Mesenchymal stem cell (in vitro differentiated cells and primary cell): ENCODE measurements around the gene SUPV3L1.
A peak's percentile ranks its signal among the peaks of the same experiment; 100 is the strongest.

Experiments used
- DNase-seq: peaks from one replicate; pipeline ENCODE4 v3.0.0-alpha.2; 2013
- H2AFZ ChIP-seq: one replicate; pipeline ENCODE4 v1.6.1; 2013; ENCODE audit warnings: low read depth, mild to moderate bottlenecking, control low read depth, inconsistent platforms, low read length, moderate library complexity
- H2AK5ac ChIP-seq: 2 replicates; pipeline ENCODE4 v1.6.1; 2013; ENCODE audit warnings: low read length, moderate library complexity, mild to moderate bottlenecking, inconsistent platforms; ENCODE audit not compliant: severe bottlenecking
- H2BK120ac ChIP-seq: one replicate; pipeline ENCODE4 v1.6.1; 2013; ENCODE audit warnings: low read depth, mild to moderate bottlenecking, inconsistent platforms, low read length, moderate library complexity
- H2BK12ac ChIP-seq, 2 experiments: one replicate each; pipeline ENCODE4 v1.6.1; 2013; ENCODE audit warnings: inconsistent platforms in 2 of 2, low read length in 2 of 2, mild to moderate bottlenecking in 2 of 2, moderate library complexity in 2 of 2, control low read depth in 1 of 2
- H2BK15ac ChIP-seq: one replicate; pipeline ENCODE4 v1.6.1; 2013; ENCODE audit warnings: mild to moderate bottlenecking, low read depth, inconsistent platforms; ENCODE audit not compliant: poor library complexity, severe bottlenecking
- H2BK5ac ChIP-seq: 2 replicates; pipeline ENCODE4 v1.6.1; 2013; ENCODE audit warnings: low read depth, mild to moderate bottlenecking, low read length, control low read depth, inconsistent platforms; ENCODE audit not compliant: poor library complexity, severe bottlenecking
- H3K14ac ChIP-seq, 2 experiments: one replicate each; pipeline ENCODE4 v1.6.1; 2013; ENCODE audit warnings: inconsistent platforms in 2 of 2, low read length in 2 of 2, control low read depth in 1 of 2, mild to moderate bottlenecking in 1 of 2, moderate library complexity in 1 of 2
- H3K18ac ChIP-seq, 2 experiments: one replicate each; pipeline ENCODE4 v1.6.1; 2013; ENCODE audit warnings: inconsistent platforms in 2 of 2, low read length in 2 of 2, control low read depth in 1 of 2, low read depth in 1 of 2, mild to moderate bottlenecking in 1 of 2
- H3K23ac ChIP-seq, 2 experiments: one replicate each; pipeline ENCODE4 v1.6.1; 2013; ENCODE audit warnings: inconsistent platforms in 2 of 2, low read length in 2 of 2, mild to moderate bottlenecking in 2 of 2, moderate library complexity in 2 of 2, control low read depth in 1 of 2
- H3K27ac ChIP-seq: 2 replicates; pipeline ENCODE4 v1.5.1; 2013; ENCODE audit warnings: mild to moderate bottlenecking, moderate library complexity, low read length, control low read depth, inconsistent platforms; ENCODE audit not compliant: poor library complexity, severe bottlenecking
- H3K27me3 ChIP-seq, 2 experiments: 2 replicates each; pipeline versions ENCODE4 v1.6.1 to v1.7.0; 2013; ENCODE audit warnings: low read length in 2 of 2, mild to moderate bottlenecking in 2 of 2, moderate library complexity in 2 of 2, control low read depth in 1 of 2, inconsistent platforms in 1 of 2; ENCODE audit not compliant: control insufficient read depth in 1 of 2, insufficient read depth in 1 of 2
- H3K36me3 ChIP-seq, 2 experiments: 2 replicates each; pipeline versions ENCODE4 v1.6.1 to v1.7.0; 2013; ENCODE audit warnings: low read length in 2 of 2, control low read depth in 1 of 2, inconsistent platforms in 1 of 2, low read depth in 1 of 2, mild to moderate bottlenecking in 1 of 2; ENCODE audit not compliant: insufficient read depth in 2 of 2, control insufficient read depth in 1 of 2
- H3K4ac ChIP-seq, 2 experiments: one replicate each; pipeline ENCODE4 v1.6.1; 2013; ENCODE audit warnings: inconsistent platforms in 2 of 2, low read length in 2 of 2, mild to moderate bottlenecking in 2 of 2, moderate library complexity in 2 of 2, control low read depth in 1 of 2, low read depth in 1 of 2
- H3K4me1 ChIP-seq: 2 replicates; pipeline ENCODE4 v1.6.1; 2013; ENCODE audit warnings: low read depth, low read length, control low read depth; ENCODE audit not compliant: control insufficient read depth, insufficient read depth
- H3K4me2 ChIP-seq: 2 replicates; pipeline ENCODE4 v1.6.1; 2013; ENCODE audit warnings: low read length, mild to moderate bottlenecking, inconsistent platforms; ENCODE audit not compliant: poor library complexity, severe bottlenecking
- H3K4me3 ChIP-seq, 2 experiments: 2 replicates each; pipeline versions ENCODE4 v1.5.1 to v1.7.0; 2013; ENCODE audit warnings: low read length in 2 of 2, mild to moderate bottlenecking in 2 of 2, control low read depth in 1 of 2, low read depth in 1 of 2; ENCODE audit not compliant: insufficient read depth in 1 of 2
- H3K79me1 ChIP-seq: replicated peaks from 2 replicates; pipeline ENCODE4 v1.6.1; 2013; ENCODE audit warnings: mild to moderate bottlenecking, control low read depth, low read length, inconsistent platforms; ENCODE audit not compliant: poor library complexity, severe bottlenecking
- H3K9ac ChIP-seq: 2 replicates; pipeline ENCODE4 v1.7.0; 2013; ENCODE audit warnings: mild to moderate bottlenecking, low read length, moderate library complexity
- H3K9me3 ChIP-seq: 2 replicates; pipeline ENCODE4 v1.7.0; 2013; ENCODE audit warnings: mild to moderate bottlenecking, low read length; ENCODE audit not compliant: control insufficient read depth
- H4K8ac ChIP-seq: one replicate; pipeline ENCODE4 v1.6.1; 2013; ENCODE audit warnings: inconsistent platforms, mild to moderate bottlenecking, low read length, moderate library complexity
- H4K91ac ChIP-seq: one replicate; pipeline ENCODE4 v1.6.1; 2013; ENCODE audit warnings: mild to moderate bottlenecking, low read length, inconsistent platforms
- WGBS: methylation state at CpG from one replicate; pipeline ENCODE4 v1.1.7; 2013; ENCODE audit warnings: mixed read lengths; 5-methylcytosine and 5-hydroxymethylcytosine counted together

Gene SUPV3L1

GRCh38 chr10:69146759-69147158, 33.3 kb upstream of the SUPV3L1 start:
- Histone ChIP-seq H3K4me1 (no peaks in the 10 kb centered on the region), H3K4me2 (no peak overlapping the region), H3K27me3 (no peaks in the 10 kb centered on the region), H3K18ac (no peak overlapping the region), H2AFZ (no peak overlapping the region), H3K4me3 (no peak overlapping the region), H4K8ac (no peak overlapping the region), H2BK5ac (no peak overlapping the region), H3K36me3 (peaks cover 5 to 29% of the 10 kb centered on the region in 2 experiments), H2BK15ac (no peak overlapping the region), H3K9me3 (no peaks in the 10 kb centered on the region), H2BK12ac (no peak overlapping the region), H3K4ac (no peak overlapping the region), H3K14ac (no peak overlapping the region), H3K23ac (no peak overlapping the region), H2AK5ac (no peak overlapping the region), H3K9ac (no peak overlapping the region), H4K91ac (no peak overlapping the region), H3K79me1 (peaks cover 11% of the 10 kb centered on the region), H2BK120ac (no peak overlapping the region), H3K27ac (no peak overlapping the region)
- WGBS: 100% methylated on average over 1 of the region's 2 CpGs
- no peak for DNase-seq

GRCh38 chr10:69151984-69152383, 28.1 kb upstream of the SUPV3L1 start:
- peaks cover 5 to 14% of the 10 kb centered on the region in 2 experiments for H3K36me3 ChIP-seq
- no peaks in the 10 kb centered on the region for H3K27me3 ChIP-seq
- H3K79me1 ChIP-seq: peaks cover 11% of the 10 kb centered on the region
- no peak overlapping the region for H4K8ac ChIP-seq
- no peak overlapping the region for H3K4me3 ChIP-seq
- H4K91ac ChIP-seq: no peak overlapping the region
- H3K9ac ChIP-seq: no peak overlapping the region
- no peak overlapping the region for H2BK120ac ChIP-seq
- no peak overlapping the region for H3K14ac ChIP-seq
- no peak overlapping the region for H3K4me2 ChIP-seq
- no peak overlapping the region for H3K23ac ChIP-seq
- no peak overlapping the region for H3K27ac ChIP-seq
- H2BK12ac ChIP-seq: no peak overlapping the region
- no peak for DNase-seq
- no peak overlapping the region for H2AFZ ChIP-seq
- H3K4me1 ChIP-seq: no peaks in the 10 kb centered on the region
- H3K18ac ChIP-seq: no peak overlapping the region
- no peak overlapping the region for H3K4ac ChIP-seq
- no peak overlapping the region for H2BK5ac ChIP-seq
- 80% methylated on average over 2 of the region's 3 CpGs for WGBS
- H3K9me3 ChIP-seq: no peaks in the 10 kb centered on the region
- H2AK5ac ChIP-seq: no peak overlapping the region
- H2BK15ac ChIP-seq: no peak overlapping the region

GRCh38 chr10:69153227-69153626, 26.8 kb upstream of the SUPV3L1 start:
- 91% methylated on average over 6 of the region's 6 CpGs for WGBS
- H3K79me1 ChIP-seq: peaks cover 13% of the 10 kb centered on the region
- H3K4me3 ChIP-seq: no peak overlapping the region
- no peak overlapping the region for H2BK5ac ChIP-seq
- no peak overlapping the region for H2AK5ac ChIP-seq
- H3K27ac ChIP-seq: no peak overlapping the region
- no peak overlapping the region for H3K14ac ChIP-seq
- H4K91ac ChIP-seq: no peak overlapping the region
- H3K36me3 ChIP-seq: peaks cover 5 to 26% of the 10 kb centered on the region in 2 experiments
- no peak overlapping the region for H3K18ac ChIP-seq
- no peaks in the 10 kb centered on the region for H3K27me3 ChIP-seq
- no peaks in the 10 kb centered on the region for H3K4me1 ChIP-seq
- H3K4me2 ChIP-seq: no peak overlapping the region
- H3K9ac ChIP-seq: no peak overlapping the region
- no peak overlapping the region for H2BK120ac ChIP-seq
- no peak overlapping the region for H2BK12ac ChIP-seq
- H3K4ac ChIP-seq: no peak overlapping the region
- H2BK15ac ChIP-seq: no peak overlapping the region
- no peak overlapping the region for H3K23ac ChIP-seq
- no peak overlapping the region for H2AFZ ChIP-seq
- no peak overlapping the region for H4K8ac ChIP-seq
- no peaks in the 10 kb centered on the region for H3K9me3 ChIP-seq
- no peak for DNase-seq

DNA sequence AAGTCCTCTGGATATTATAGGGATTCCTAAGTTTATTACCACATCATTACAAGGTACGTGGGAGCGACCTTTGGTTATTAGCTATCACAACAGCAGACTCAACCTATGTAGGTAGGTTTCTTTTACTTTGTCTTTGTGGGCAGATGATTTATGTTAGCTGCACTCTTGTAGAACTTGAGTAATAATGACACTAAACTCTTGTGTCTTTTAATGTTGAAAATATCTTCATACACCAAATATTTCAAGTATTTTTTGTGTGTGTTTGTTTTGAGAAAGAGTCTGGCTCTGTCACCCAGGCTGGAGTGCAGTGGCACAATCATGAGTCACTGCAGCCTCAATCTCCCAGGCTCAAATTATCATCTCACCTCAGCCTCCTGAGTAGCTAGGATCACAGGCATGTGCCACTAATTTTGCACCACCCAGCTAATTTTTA, 19.2 kb upstream of the SUPV3L1 start:
- Histone ChIP-seq H3K27ac (no peak overlapping the region), H3K9ac (no peak overlapping the region), H3K23ac (no peak overlapping the region), H3K27me3 (no peaks in the 10 kb centered on the region), H3K36me3 (peaks cover 18 to 81% of the 10 kb centered on the region in 2 experiments), H2BK15ac (no peak overlapping the region), H3K4me3 (no peak overlapping the region), H2BK12ac (no peak overlapping the region), H3K4ac (no peak overlapping the region), H3K4me1 (no peaks in the 10 kb centered on the region), H3K9me3 (no peaks in the 10 kb centered on the region), H3K14ac (no peak overlapping the region), H3K4me2 (no peak overlapping the region), H4K8ac (no peak overlapping the region), H2BK120ac (no peak overlapping the region), H3K79me1 (peaks cover 15% of the 10 kb centered on the region), H2AK5ac (no peak overlapping the region), H2BK5ac (no peak overlapping the region), H2AFZ (no peak overlapping the region), H3K18ac (no peak overlapping the region), H4K91ac (no peak overlapping the region)
- no CpG with 5 or more reads among the region's 2 CpGs for WGBS
- peak; percentile 10 for DNase-seq
